OCI-LY7 (cell line): Measurements from ENCODE around the gene ADSS2. TPM values are rescaled to one million over a fixed set of nuclear protein-coding genes. Genes with fewer than 3 reads are reported as not detected.

Experiments
- BruUV-seq: library from RNA; stranded (reverse); fragments of 400-500 nt; replicated peaks from 2 replicates; lab custom pipeline; 2021; lab: Mats Ljungman, UMichigan
- CTCF ChIA-PET: fragments of 300-600 bp; sonication (Branson Sonifier 250); formaldehyde crosslinking; loops from one replicate; lab custom pipeline; 2022; ENCODE audit warnings: antibody characterized with exemption; ENCODE audit not compliant: unreplicated experiment; lab: Charles Lee
- POLR2A ChIA-PET: fragments of 300-600 bp; sonication (Branson Sonifier 250); formaldehyde crosslinking; loops from one replicate; lab custom pipeline; 2022; ENCODE audit warnings: antibody characterized with exemption; lab: Charles Lee
- DNase-seq: peaks from one replicate; pipeline ENCODE4 v3.0.0-alpha.2; 2015; ENCODE audit warnings: low spot score
- H2AFZ ChIP-seq: fragments of 200-600 bp; sonication (generic), shearing (Covaris generic); 2 replicates; pipeline ENCODE4 v1.6.1; 2014; ENCODE audit warnings: mild to moderate bottlenecking, antibody characterized with exemption, low read length, moderate library complexity
- H3K27ac ChIP-seq: fragments of 200-600 bp; sonication (generic); 2 replicates; pipeline ENCODE4 v1.5.1; 2014; ENCODE audit warnings: mixed run types, low read depth, mild to moderate bottlenecking, moderate library complexity, low read length, inconsistent platforms; ENCODE audit not compliant: poor library complexity, severe bottlenecking
- H3K36me3 ChIP-seq: fragments of 200-600 bp; sonication (generic); 2 replicates; pipeline ENCODE4 v1.6.1; 2014; ENCODE audit warnings: mild to moderate bottlenecking, antibody characterized with exemption, low read length, moderate library complexity, mixed read lengths; ENCODE audit not compliant: insufficient read depth
- H3K4me1 ChIP-seq: fragments of 200-600 bp; sonication (generic); 2 replicates; pipeline ENCODE4 v1.5.1; 2014; ENCODE audit warnings: mild to moderate bottlenecking, low read length; ENCODE audit not compliant: insufficient read depth, poor library complexity, severe bottlenecking
- H3K4me2 ChIP-seq: fragments of 200-600 bp; sonication (generic); 2 replicates; pipeline ENCODE4 v1.6.1; 2014; ENCODE audit warnings: mild to moderate bottlenecking, low read length
- H3K4me3 ChIP-seq: fragments of 200-600 bp; sonication (generic); 2 replicates; pipeline ENCODE4 v1.5.1; 2014; ENCODE audit warnings: mild to moderate bottlenecking, low read depth, low read length; ENCODE audit not compliant: poor library complexity, severe bottlenecking
- H3K79me2 ChIP-seq: fragments of 200-600 bp; sonication (generic); 2 replicates; pipeline ENCODE4 v1.6.1; 2016; ENCODE audit warnings: low read depth, mild to moderate bottlenecking, low read length, moderate library complexity, mixed read lengths; ENCODE audit not compliant: insufficient read depth
- H3K9me2 ChIP-seq: fragments of 200-600 bp; sonication (generic); 2 replicates; pipeline ENCODE4 v1.6.1; 2016; ENCODE audit warnings: mild to moderate bottlenecking, low read length, mixed read lengths; ENCODE audit not compliant: insufficient read depth
- H3K9me3 ChIP-seq: fragments of 200-600 bp; sonication (generic); 2 replicates; pipeline ENCODE4 v1.6.1; 2014; ENCODE audit warnings: mild to moderate bottlenecking, mixed run types, low read length, mixed read lengths
- H4K20me1 ChIP-seq: fragments of 200-600 bp; sonication (generic); 2 replicates; pipeline ENCODE4 v1.6.1; 2014; ENCODE audit warnings: mild to moderate bottlenecking, antibody characterized with exemption, low read length, moderate library complexity, mixed read lengths; ENCODE audit not compliant: insufficient read depth
- CTCF ChIP-seq: fragments of 200-600 bp; sonication (generic); conservative IDR thresholded peaks from 2 replicates; pipeline ENCODE4 v1.5.1; 2014; ENCODE audit warnings: mild to moderate bottlenecking, antibody characterized with exemption, low read length, moderate library complexity, mixed read lengths
- EZH2phosphoT487 ChIP-seq: fragments of 200-600 bp; sonication (generic); IDR thresholded peaks from 2 replicates; pipeline ENCODE4 v1.6.1; 2018; ENCODE audit warnings: low read depth, borderline replicate concordance, mild to moderate bottlenecking, mixed run types, antibody characterized with exemption, low read length, moderate library complexity, mixed read lengths
- intact Hi-C: fragments of 100-400 bp; cut with micrococcal nuclease; formaldehyde crosslinking; loops from one replicate; pipeline ENCODE4 v1.10.0; 2022; ENCODE audit not compliant: unreplicated experiment
- total RNA-seq, 2 experiments: library from RNA; depleted of rRNA in 1 of 2; stranded (reverse); fragments of >200 nt in 1 of 2; shearing (Covaris generic) in 1 of 2; gene quantifications; 2 replicates each; pipeline ENCODE4 v1.2.3, GENCODE V29; 2014 to 2022

ADSS2 gene
- total RNA-seq, 2 experiments from 2014 or later = 35.2 to 54.6 TPM

- no peak for DNase-seq
- Histone ChIP-seq H3K9me2 (no peaks in the 10 kb centered on the region), H3K27ac (no peak overlapping the region), H2AFZ (no peak overlapping the region), H3K79me2 (no peaks in the 10 kb centered on the region), H3K4me1 (no peaks in the 10 kb centered on the region), H4K20me1 (no peaks in the 10 kb centered on the region), H3K36me3 (no peaks in the 10 kb centered on the region), H3K4me3 (no peak overlapping the region), H3K9me3 (no peaks in the 10 kb centered on the region), H3K4me2 (no peak overlapping the region)
- POLR2A ChIA-PET = no interaction called here
- intact Hi-C loops = no loop called here
- no TSS peak for BruUV-seq
- CTCF ChIA-PET = no interaction called here
- TF ChIP-seq CTCF (no peak), EZH2phosphoT487 (no peak)
Observed at GRCh38 chr1:244371242-244372141, 80.2 kb downstream of the ADSS2 start.

- no peaks in the 10 kb centered on the region for H3K9me2 ChIP-seq
- no peak overlapping the region for H3K27ac ChIP-seq
- no peaks in the 10 kb centered on the region for H3K79me2 ChIP-seq
- H3K4me1 ChIP-seq = no peaks in the 10 kb centered on the region
- CTCF ChIA-PET = no interaction called here
- BruUV-seq = no TSS peak
- H3K9me3 ChIP-seq = no peaks in the 10 kb centered on the region
- POLR2A ChIA-PET = no interaction called here
- no peak overlapping the region for H3K4me3 ChIP-seq
- H3K36me3 ChIP-seq = no peaks in the 10 kb centered on the region
- no peak for DNase-seq
- intact Hi-C loops = no loop called here
- TF ChIP-seq CTCF (no peak), EZH2phosphoT487 (no peak)
- no peak overlapping the region for H3K4me2 ChIP-seq
- H4K20me1 ChIP-seq = no peaks in the 10 kb centered on the region
- H2AFZ ChIP-seq = no peak overlapping the region
Observed at GRCh38 chr1:244370060-244370637, 81.6 kb downstream of the ADSS2 start.
